ENCODE measurements around the gene GNAI3. TPM values are rescaled to one million over a fixed set of nuclear protein-coding genes. Genes with fewer than 3 reads are reported as not detected.

GNAI3 gene
- total RNA-seq, 1 donor from 2014 or later: 7.6 TPM

GRCh38 chr1:109649491-109649914 is 101.1 kb downstream of the GNAI3 start:
- Mint-ChIP-seq H3K27ac (ENCODE audit: unreplicated experiment) (no peak overlapping the region), H3K4me3 (ENCODE audit: unreplicated experiment) (no peak overlapping the region), H3K4me1 (ENCODE audit: unreplicated experiment) (peaks cover 27% of the 10 kb centered on the region), H3K36me3 (ENCODE audit: unreplicated experiment) (peaks cover 2% of the 10 kb centered on the region), H3K9me3 (ENCODE audit: unreplicated experiment) (peaks cover 4% of the 10 kb centered on the region), H3K27me3 (ENCODE audit: unreplicated experiment) (peaks cover 7% of the 10 kb centered on the region)
- TF ChIP-seq CTCF (IDR thresholded peaks at IDR 0.05): peak; percentile 28
- DNase-seq (ENCODE audit: extremely low spot score, unreplicated experiment): no peak

GRCh38 chr1:109650609-109651008 is 102.2 kb downstream of the GNAI3 start:
- Mint-ChIP-seq H3K27ac (ENCODE audit: unreplicated experiment) (no peak overlapping the region), H3K4me1 (ENCODE audit: unreplicated experiment) (peaks cover 27% of the 10 kb centered on the region), H3K27me3 (ENCODE audit: unreplicated experiment) (peaks cover 7% of the 10 kb centered on the region), H3K36me3 (ENCODE audit: unreplicated experiment) (peaks cover 2% of the 10 kb centered on the region), H3K4me3 (ENCODE audit: unreplicated experiment) (no peak overlapping the region), H3K9me3 (ENCODE audit: unreplicated experiment) (peaks cover 4% of the 10 kb centered on the region)
- TF ChIP-seq CTCF (IDR thresholded peaks at IDR 0.05): no peak
- no peak for DNase-seq (ENCODE audit: extremely low spot score, unreplicated experiment)

- Mint-ChIP-seq H3K27ac (ENCODE audit: unreplicated experiment) (no peak overlapping the region), H3K36me3 (ENCODE audit: unreplicated experiment) (no peaks in the 10 kb centered on the region), H3K4me3 (ENCODE audit: unreplicated experiment) (no peak overlapping the region), H3K9me3 (ENCODE audit: unreplicated experiment) (no peaks in the 10 kb centered on the region), H3K27me3 (ENCODE audit: unreplicated experiment) (peaks cover 2% of the 10 kb centered on the region), H3K4me1 (ENCODE audit: unreplicated experiment) (peaks cover 37% of the 10 kb centered on the region)
- no peak for DNase-seq (ENCODE audit: extremely low spot score, unreplicated experiment)
- no peak for TF ChIP-seq CTCF (IDR thresholded peaks at IDR 0.05)
Measured at GRCh38 chr1:109652402-109652801, 104.0 kb downstream of the GNAI3 start.

- Mint-ChIP-seq H3K36me3 (ENCODE audit: unreplicated experiment) (no peaks in the 10 kb centered on the region), H3K27me3 (ENCODE audit: unreplicated experiment) (peaks cover 2% of the 10 kb centered on the region), H3K4me1 (ENCODE audit: unreplicated experiment) (peaks cover 37% of the 10 kb centered on the region), H3K4me3 (ENCODE audit: unreplicated experiment) (no peak overlapping the region), H3K9me3 (ENCODE audit: unreplicated experiment) (no peaks in the 10 kb centered on the region), H3K27ac (ENCODE audit: unreplicated experiment) (no peak overlapping the region)
- no peak for DNase-seq (ENCODE audit: extremely low spot score, unreplicated experiment)
- no peak for TF ChIP-seq CTCF (IDR thresholded peaks at IDR 0.05)
Measured at GRCh38 chr1:109653306-109653705, 104.9 kb downstream of the GNAI3 start.

GRCh38 chr1:109654519-109654918 is 106.1 kb downstream of the GNAI3 start:
- Mint-ChIP-seq H3K36me3 (ENCODE audit: unreplicated experiment) (peaks cover 6% of the 10 kb centered on the region), H3K27me3 (ENCODE audit: unreplicated experiment) (peaks cover 2% of the 10 kb centered on the region), H3K4me1 (ENCODE audit: unreplicated experiment) (peaks cover 35% of the 10 kb centered on the region), H3K27ac (ENCODE audit: unreplicated experiment) (no peak overlapping the region), H3K9me3 (ENCODE audit: unreplicated experiment) (no peaks in the 10 kb centered on the region), H3K4me3 (ENCODE audit: unreplicated experiment) (no peak overlapping the region)
- TF ChIP-seq CTCF (IDR thresholded peaks at IDR 0.05): no peak
- DNase-seq (ENCODE audit: extremely low spot score, unreplicated experiment): no peak

Measured in osteocyte (in vitro differentiated cells).